GM12892 (cell line): ENCODE measurements around the gene CAMTA2.
"Not testable (repeated sequence)": the region's sequence is repeated elsewhere in the genome, so short reads cannot be mapped to it uniquely, and the experiment has no call there.

Source experiments
- POLR2A ChIP-seq: IDR thresholded peaks from 2 replicates; pipeline ENCODE4 v1.6.1; 2011; ENCODE audit warnings: low read depth, low read length, control low read depth
- POLR2AphosphoS5 ChIP-seq: IDR thresholded peaks from 2 replicates; pipeline ENCODE4 v1.6.1; 2011; ENCODE audit warnings: low read depth, low read length, control low read depth
- TAF1 ChIP-seq: IDR thresholded peaks from 2 replicates; pipeline ENCODE4 v1.6.1; 2011; ENCODE audit warnings: low read depth, mild to moderate bottlenecking, control low read depth, low read length, borderline replicate concordance

- not testable (repeated sequence) for TF ChIP-seq POLR2AphosphoS5, TAF1, POLR2A
These were observed 42.7 kb upstream of the CAMTA2 start for GRCh38 chr17:5030168-5030567.
